OCI-LY7 (cell line): ENCODE results near the gene SLC27A5.

Experiments
- CTCF ChIP-seq: fragments of 200-600 bp; sonication (generic); conservative IDR thresholded peaks from 2 replicates; pipeline ENCODE4 v1.5.1; 2014; ENCODE audit warnings: mild to moderate bottlenecking, antibody characterized with exemption, low read length, moderate library complexity, mixed read lengths
- EZH2phosphoT487 ChIP-seq: fragments of 200-600 bp; sonication (generic); IDR thresholded peaks from 2 replicates; pipeline ENCODE4 v1.6.1; 2018; ENCODE audit warnings: low read depth, borderline replicate concordance, mild to moderate bottlenecking, mixed run types, antibody characterized with exemption, low read length, moderate library complexity, mixed read lengths

DNA sequence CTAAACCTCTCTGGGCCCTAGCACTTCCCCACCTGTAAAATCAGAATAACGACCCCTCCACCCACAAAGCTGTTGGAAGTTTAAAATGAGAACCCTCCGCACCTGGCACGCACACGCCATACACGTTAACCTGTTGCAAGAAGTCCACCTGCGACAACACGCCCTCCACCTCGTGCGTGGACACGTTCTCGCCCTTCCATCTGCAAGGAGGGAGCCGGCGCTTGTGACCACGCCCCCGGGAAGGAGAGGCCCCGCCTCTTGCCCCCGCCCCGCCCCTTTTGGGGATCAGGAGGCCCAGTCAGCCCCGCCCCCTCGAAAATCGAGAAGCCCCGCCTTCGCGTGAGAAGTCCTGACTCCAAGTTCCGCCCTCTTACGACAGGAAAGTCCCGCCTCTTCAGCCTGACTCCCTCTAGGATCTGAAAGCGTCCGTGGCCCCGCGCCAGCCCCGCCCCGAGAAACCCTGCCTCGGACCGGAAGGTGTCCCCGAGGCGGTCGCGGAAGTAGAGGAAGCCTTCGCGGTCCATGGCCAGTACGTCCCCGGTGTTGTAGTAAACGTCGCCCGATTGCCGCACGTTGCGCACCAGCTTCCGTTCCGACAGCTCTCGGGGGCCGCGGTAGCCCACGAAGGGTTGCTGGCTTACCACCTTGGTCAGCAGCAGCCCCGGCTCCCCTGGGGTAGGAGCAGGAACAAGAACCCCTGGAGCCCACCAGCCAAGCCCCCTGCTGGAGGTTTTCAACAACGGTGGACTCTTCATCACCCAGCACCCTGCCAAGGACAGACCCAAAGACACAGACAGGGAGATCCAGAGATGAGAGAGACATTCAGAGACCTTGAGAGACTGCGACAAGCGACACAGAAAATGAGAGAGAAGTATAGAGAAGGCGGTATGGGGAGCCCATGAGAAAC lies 12.5 kb downstream of the SLC27A5 start:
- TF ChIP-seq CTCF (peak; percentile 59), EZH2phosphoT487 (no peak)
